H9 (cell line): ENCODE results near the gene NUP214. TPM values are rescaled to one million over a fixed set of nuclear protein-coding genes. Genes with fewer than 3 reads are reported as not detected.
A peak's percentile ranks its signal among the peaks of the same experiment; 100 is the strongest.

Experiments used
- DNase-seq: peaks from one replicate; pipeline ENCODE4 v3.0.0-alpha.2; 2017
- H2AFZ ChIP-seq: one replicate; pipeline ENCODE4 v1.6.1; 2013; ENCODE audit warnings: mild to moderate bottlenecking, low read length, control low read depth, moderate library complexity
- H2AK5ac ChIP-seq: 2 replicates; pipeline ENCODE4 v1.6.1; 2013; ENCODE audit warnings: low read length, control low read depth, mixed read lengths; ENCODE audit not compliant: insufficient read length
- H2BK120ac ChIP-seq: one replicate; pipeline ENCODE4 v1.6.1; 2013; ENCODE audit warnings: low read depth, mild to moderate bottlenecking, low read length, control low read depth, inconsistent platforms; ENCODE audit not compliant: poor library complexity, severe bottlenecking
- H2BK12ac ChIP-seq: 2 replicates; pipeline ENCODE4 v1.6.1; 2013; ENCODE audit warnings: low read length, control low read depth, mixed read lengths, low read depth; ENCODE audit not compliant: insufficient read length
- H2BK15ac ChIP-seq: 2 replicates; pipeline ENCODE4 v1.6.1; 2013; ENCODE audit warnings: low read depth, low read length, control low read depth
- H2BK20ac ChIP-seq: one replicate; pipeline ENCODE4 v1.6.1; 2013; ENCODE audit warnings: low read depth, mild to moderate bottlenecking, low read length, control low read depth, inconsistent platforms; ENCODE audit not compliant: poor library complexity, severe bottlenecking
- H2BK5ac ChIP-seq: 2 replicates; pipeline ENCODE4 v1.6.1; 2013; ENCODE audit warnings: low read length, control low read depth, mixed read lengths; ENCODE audit not compliant: insufficient read length
- H3K14ac ChIP-seq: 2 replicates; pipeline ENCODE4 v1.6.1; 2013; ENCODE audit warnings: low read length, control low read depth; ENCODE audit not compliant: insufficient read depth
- H3K18ac ChIP-seq: 2 replicates; pipeline ENCODE4 v1.6.1; 2013; ENCODE audit warnings: low read depth, mild to moderate bottlenecking, mixed read lengths, low read length, control low read depth; ENCODE audit not compliant: insufficient read length
- H3K23ac ChIP-seq: 2 replicates; pipeline ENCODE4 v1.6.1; 2013; ENCODE audit warnings: low read length, control low read depth, mixed read lengths, low read depth; ENCODE audit not compliant: insufficient read length
- H3K23me2 ChIP-seq: 2 replicates; pipeline ENCODE4 v1.6.1; 2013; ENCODE audit warnings: low read depth, mild to moderate bottlenecking, mixed read lengths, low read length, control low read depth; ENCODE audit not compliant: insufficient read length, poor library complexity, severe bottlenecking
- H3K27ac ChIP-seq: 2 replicates; pipeline ENCODE4 v1.5.1; 2013; ENCODE audit warnings: low read length, control low read depth, mixed read lengths, low read depth; ENCODE audit not compliant: insufficient read length
- H3K27me3 ChIP-seq: 2 replicates; pipeline ENCODE4 v1.6.1; 2013; ENCODE audit warnings: low read length, control low read depth, inconsistent platforms; ENCODE audit not compliant: insufficient read depth
- H3K4ac ChIP-seq: 2 replicates; pipeline ENCODE4 v1.6.1; 2013; ENCODE audit warnings: low read depth, mild to moderate bottlenecking, control low read depth, inconsistent platforms, low read length, moderate library complexity
- H3K4me1 ChIP-seq: 2 replicates; pipeline ENCODE4 v1.6.1; 2013; ENCODE audit warnings: low read length, control low read depth, inconsistent platforms; ENCODE audit not compliant: insufficient read depth
- H3K4me2 ChIP-seq: 2 replicates; pipeline ENCODE4 v1.6.1; 2013; ENCODE audit warnings: low read length, control low read depth, mixed read lengths; ENCODE audit not compliant: insufficient read length, insufficient read depth
- H3K56ac ChIP-seq: 2 replicates; pipeline ENCODE4 v1.6.1; 2013; ENCODE audit warnings: low read depth, mild to moderate bottlenecking, mixed read lengths, low read length, control low read depth; ENCODE audit not compliant: insufficient read length
- H3K79me1 ChIP-seq: 2 replicates; pipeline ENCODE4 v1.6.1; 2013; ENCODE audit warnings: low read depth, mild to moderate bottlenecking, moderate library complexity, low read length, control low read depth, inconsistent platforms; ENCODE audit not compliant: insufficient read depth, poor library complexity, severe bottlenecking
- H3K79me2 ChIP-seq: 2 replicates; pipeline ENCODE4 v1.6.1; 2013; ENCODE audit warnings: low read length, control low read depth, inconsistent platforms; ENCODE audit not compliant: insufficient read depth
- H3K9ac ChIP-seq: 2 replicates; pipeline ENCODE4 v1.6.1; 2013; ENCODE audit warnings: low read length, control low read depth, mixed read lengths; ENCODE audit not compliant: insufficient read length; ENCODE audit errors: extremely low read depth
- H3K9me3 ChIP-seq: one replicate; pipeline ENCODE4 v1.6.1; 2013; ENCODE audit warnings: low read depth, low read length, inconsistent platforms; ENCODE audit not compliant: control insufficient read depth
- H3T11ph ChIP-seq: one replicate; pipeline ENCODE4 v1.6.1; 2013; ENCODE audit warnings: mild to moderate bottlenecking, low read length, control low read depth, inconsistent platforms
- H4K20me1 ChIP-seq: one replicate; pipeline ENCODE4 v1.6.1; 2013; ENCODE audit not compliant: control insufficient read depth, insufficient read length, insufficient read depth
- H4K5ac ChIP-seq: 2 replicates; pipeline ENCODE4 v1.6.1; 2013; ENCODE audit warnings: low read depth, mild to moderate bottlenecking, mixed read lengths, low read length, control low read depth; ENCODE audit not compliant: insufficient read length
- H4K8ac ChIP-seq: replicated peaks from 2 replicates; pipeline ENCODE4 v1.6.1; 2013; ENCODE audit warnings: low read length, control low read depth, mixed read lengths, low read depth; ENCODE audit not compliant: insufficient read length
- H4K91ac ChIP-seq: 2 replicates; pipeline ENCODE4 v1.6.1; 2013; ENCODE audit warnings: low read depth, mild to moderate bottlenecking, moderate library complexity, mixed read lengths, low read length, control low read depth; ENCODE audit not compliant: insufficient read length
- H3K27ac Mint-ChIP-seq, 3 experiments: 2 replicates in 2 of 3; 3 replicates in 1 of 3; pipeline ENCODE4 v1.8.0; 2020 to 2021; ENCODE audit warnings: mixed read lengths in 3 of 3, mild to moderate bottlenecking in 1 of 3, moderate library complexity in 1 of 3
- H3K27me3 Mint-ChIP-seq: 2 replicates; pipeline ENCODE4 v1.8.0; 2021; ENCODE audit warnings: low read depth, mild to moderate bottlenecking, moderate library complexity, mixed read lengths
- H3K36me3 Mint-ChIP-seq, 3 experiments: 2 replicates in 2 of 3; 3 replicates in 1 of 3; pipeline ENCODE4 v1.8.0; 2020 to 2021; ENCODE audit warnings: low read depth in 3 of 3, mixed read lengths in 3 of 3; ENCODE audit not compliant: insufficient read depth in 1 of 3
- H3K4me1 Mint-ChIP-seq, 2 experiments: 2 replicates each; pipeline ENCODE4 v1.8.0; 2020; ENCODE audit warnings: mixed read lengths in 2 of 2
- H3K4me3 Mint-ChIP-seq, 2 experiments: 2 replicates in 1 of 2; 3 replicates in 1 of 2; pipeline ENCODE4 v1.8.0; 2020 to 2021; ENCODE audit warnings: mild to moderate bottlenecking in 2 of 2, mixed read lengths in 2 of 2, moderate library complexity in 1 of 2
- H3K9me3 Mint-ChIP-seq, 2 experiments: 2 replicates in 1 of 2; 3 replicates in 1 of 2; pipeline ENCODE4 v1.8.0; 2020; ENCODE audit warnings: mild to moderate bottlenecking in 2 of 2, mixed read lengths in 2 of 2, moderate library complexity in 1 of 2
- WGBS: extraction: QIAGEN DNeasy Blood & Tissue Kit; methylation state at CpG from one replicate; pipeline ENCODE4 v1.1.7; 2013; ENCODE audit warnings: missing lambda C conversion rate, low lambda C conversion rate, mixed read lengths; ENCODE audit not compliant: insufficient read length; ENCODE audit errors: extremely low coverage; 5-methylcytosine and 5-hydroxymethylcytosine counted together
- total RNA-seq: library from RNA; stranded (reverse); gene quantifications from 2 replicates; pipeline ENCODE4 v1.2.1, GENCODE V29; 2021
- TF ChIP-seq, protein P1 (sequence below): fragments of 200-600 bp; sonication (generic); conservative IDR thresholded peaks from 3 replicates; pipeline ENCODE4 v1.8.0; 2021; ENCODE audit warnings: antibody characterized with exemption, mild to moderate bottlenecking

Gene NUP214
- total RNA-seq, 1 experiment from 2014 or later: 53.8 TPM

DNA sequence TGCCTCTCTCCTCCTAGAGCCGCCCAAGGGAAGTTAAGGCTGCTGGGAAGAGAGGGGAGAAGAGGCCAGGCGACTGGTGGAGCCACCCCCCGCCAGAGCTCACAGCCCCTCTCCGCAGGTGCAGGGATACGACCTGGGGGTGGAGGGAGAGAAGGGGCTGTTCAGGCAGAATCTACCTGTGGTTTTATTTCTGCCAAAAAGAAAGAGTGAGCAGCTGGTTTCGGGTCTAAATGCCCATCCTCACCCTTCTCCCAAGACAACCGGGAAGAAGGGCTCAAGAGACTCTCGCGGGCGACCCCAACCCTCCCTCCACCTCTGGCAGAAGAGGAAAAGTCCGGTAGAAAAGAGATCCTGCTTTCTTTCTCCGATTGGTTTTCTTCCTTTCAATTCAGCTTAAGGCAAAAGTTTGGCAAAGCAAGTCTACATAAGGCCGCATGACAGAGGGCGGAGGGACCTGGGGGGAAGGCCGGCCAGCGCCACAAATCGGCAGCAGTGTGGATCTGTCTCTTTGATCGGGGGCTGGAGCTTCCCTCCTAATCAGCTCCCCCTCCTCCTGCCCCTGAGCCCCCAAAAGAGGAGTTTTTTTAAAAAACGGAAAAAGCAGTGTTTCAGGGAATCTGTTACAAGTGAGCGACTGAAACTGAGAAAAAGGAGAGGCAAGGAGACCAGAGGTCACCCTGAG lies 134.7 kb downstream of the NUP214 start:
- Histone ChIP-seq H4K5ac (no peak overlapping the region), H2BK12ac (no peak overlapping the region), H3K9ac (no peak overlapping the region), H3K27ac (no peak overlapping the region), H3K4ac (no peak overlapping the region), H3K18ac (no peak overlapping the region), H2BK20ac (no peak overlapping the region), H3K14ac (no peak overlapping the region), H2BK5ac (no peak overlapping the region), H3T11ph (no peak overlapping the region), H4K20me1 (no peaks in the 10 kb centered on the region), H3K27me3 (no peaks in the 10 kb centered on the region), H3K4me2 (no peak overlapping the region), H3K4me1 (no peaks in the 10 kb centered on the region; the same call in 1 of the 2 replicates), H2AFZ (no peak overlapping the region), H3K79me1 (no peaks in the 10 kb centered on the region), H3K79me2 (no peaks in the 10 kb centered on the region), H3K23ac (no peak overlapping the region), H2BK15ac (no peak overlapping the region), H3K23me2 (peaks cover 5% of the 10 kb centered on the region), H2BK120ac (no peak overlapping the region), H3K56ac (no peak overlapping the region), H2AK5ac (no peak overlapping the region), H4K8ac (no peak overlapping the region), H3K9me3 (no peaks in the 10 kb centered on the region), H4K91ac (no peak overlapping the region)
- Mint-ChIP-seq H3K4me3 (no peak overlapping the region), H3K27me3 (no peaks in the 10 kb centered on the region), H3K36me3 (peaks cover 0 to 4% (median 3%) of the 10 kb centered on the region in 3 experiments; a peak in 4 of 7 replicates), H3K9me3 (no peaks in the 10 kb centered on the region), H3K27ac (peak overlapping the region; percentile 4 to 74 (median 28); a peak in 4 of 7 replicates), H3K4me1 (peaks cover 9 to 25% of the 10 kb centered on the region in 2 experiments)
- TF ChIP-seq, protein P1, sequence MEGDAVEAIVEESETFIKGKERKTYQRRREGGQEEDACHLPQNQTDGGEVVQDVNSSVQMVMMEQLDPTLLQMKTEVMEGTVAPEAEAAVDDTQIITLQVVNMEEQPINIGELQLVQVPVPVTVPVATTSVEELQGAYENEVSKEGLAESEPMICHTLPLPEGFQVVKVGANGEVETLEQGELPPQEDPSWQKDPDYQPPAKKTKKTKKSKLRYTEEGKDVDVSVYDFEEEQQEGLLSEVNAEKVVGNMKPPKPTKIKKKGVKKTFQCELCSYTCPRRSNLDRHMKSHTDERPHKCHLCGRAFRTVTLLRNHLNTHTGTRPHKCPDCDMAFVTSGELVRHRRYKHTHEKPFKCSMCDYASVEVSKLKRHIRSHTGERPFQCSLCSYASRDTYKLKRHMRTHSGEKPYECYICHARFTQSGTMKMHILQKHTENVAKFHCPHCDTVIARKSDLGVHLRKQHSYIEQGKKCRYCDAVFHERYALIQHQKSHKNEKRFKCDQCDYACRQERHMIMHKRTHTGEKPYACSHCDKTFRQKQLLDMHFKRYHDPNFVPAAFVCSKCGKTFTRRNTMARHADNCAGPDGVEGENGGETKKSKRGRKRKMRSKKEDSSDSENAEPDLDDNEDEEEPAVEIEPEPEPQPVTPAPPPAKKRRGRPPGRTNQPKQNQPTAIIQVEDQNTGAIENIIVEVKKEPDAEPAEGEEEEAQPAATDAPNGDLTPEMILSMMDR: no peak
- no peak for DNase-seq
- WGBS: no CpG with 5 or more reads among the region's 20 CpGs
